ENCODE data around the gene VSTM5.

VSTM5 gene

GRCh38 chr11:93842034-93842433 is 8.4 kb downstream of the VSTM5 start:
- DNase-seq = no peak

GRCh38 chr11:93841446-93841845 is 9.0 kb downstream of the VSTM5 start:
- DNase-seq = no peak

- no peak for DNase-seq
These were observed 9.4 kb downstream of the VSTM5 start for GRCh38 chr11:93840981-93841380.

GRCh38 chr11:93840180-93840579 is 10.2 kb downstream of the VSTM5 start:
- no peak for DNase-seq

GRCh38 chr11:93838967-93839366 is 11.5 kb downstream of the VSTM5 start:
- DNase-seq = no peak

- DNase-seq = no peak
These were observed 17.6 kb downstream of the VSTM5 start for GRCh38 chr11:93832780-93833179.

GRCh38 chr11:93831343-93832127 is 18.9 kb downstream of the VSTM5 start:
- no peak for DNase-seq

- DNase-seq = no peak
These were observed 20.8 kb downstream of the VSTM5 start for GRCh38 chr11:93829598-93829997.

GRCh38 chr11:93827363-93827762 is 23.1 kb downstream of the VSTM5 start:
- DNase-seq = no peak

GRCh38 chr11:93823210-93823609 is 27.2 kb downstream of the VSTM5 start:
- DNase-seq = no peak

GRCh38 chr11:93822359-93822758 is 28.1 kb downstream of the VSTM5 start:
- no peak for DNase-seq

GRCh38 chr11:93821617-93822016 is 28.8 kb downstream of the VSTM5 start:
- no peak for DNase-seq

- DNase-seq = no peak
These were observed 29.6 kb downstream of the VSTM5 start for GRCh38 chr11:93820847-93821246.

- no peak for DNase-seq
These were observed 30.3 kb downstream of the VSTM5 start for GRCh38 chr11:93819966-93820695.

- DNase-seq = no peak
These were observed 32.7 kb downstream of the VSTM5 start for GRCh38 chr11:93817426-93818348.

- DNase-seq = no peak
These were observed 35.3 kb downstream of the VSTM5 start for GRCh38 chr11:93814966-93815633.

GRCh38 chr11:93813974-93814373 is 36.4 kb downstream of the VSTM5 start:
- no peak for DNase-seq

- no peak for DNase-seq
These were observed 42.4 kb downstream of the VSTM5 start for GRCh38 chr11:93807980-93808379.

GRCh38 chr11:93804879-93805278 is 45.5 kb downstream of the VSTM5 start:
- no peak for DNase-seq

- no peak for DNase-seq
These were observed 49.1 kb downstream of the VSTM5 start for GRCh38 chr11:93801366-93801765.

- no peak for DNase-seq
These were observed 53.8 kb downstream of the VSTM5 start for GRCh38 chr11:93796441-93797231.

- DNase-seq = no peak
These were observed 58.9 kb downstream of the VSTM5 start for GRCh38 chr11:93791493-93791892.

Measured in NCI-H1092 treated with DMSO at 0.1 percent for 48 hours (cell line).